ENCODE results near the gene SLAMF8.

Gene SLAMF8

DNA sequence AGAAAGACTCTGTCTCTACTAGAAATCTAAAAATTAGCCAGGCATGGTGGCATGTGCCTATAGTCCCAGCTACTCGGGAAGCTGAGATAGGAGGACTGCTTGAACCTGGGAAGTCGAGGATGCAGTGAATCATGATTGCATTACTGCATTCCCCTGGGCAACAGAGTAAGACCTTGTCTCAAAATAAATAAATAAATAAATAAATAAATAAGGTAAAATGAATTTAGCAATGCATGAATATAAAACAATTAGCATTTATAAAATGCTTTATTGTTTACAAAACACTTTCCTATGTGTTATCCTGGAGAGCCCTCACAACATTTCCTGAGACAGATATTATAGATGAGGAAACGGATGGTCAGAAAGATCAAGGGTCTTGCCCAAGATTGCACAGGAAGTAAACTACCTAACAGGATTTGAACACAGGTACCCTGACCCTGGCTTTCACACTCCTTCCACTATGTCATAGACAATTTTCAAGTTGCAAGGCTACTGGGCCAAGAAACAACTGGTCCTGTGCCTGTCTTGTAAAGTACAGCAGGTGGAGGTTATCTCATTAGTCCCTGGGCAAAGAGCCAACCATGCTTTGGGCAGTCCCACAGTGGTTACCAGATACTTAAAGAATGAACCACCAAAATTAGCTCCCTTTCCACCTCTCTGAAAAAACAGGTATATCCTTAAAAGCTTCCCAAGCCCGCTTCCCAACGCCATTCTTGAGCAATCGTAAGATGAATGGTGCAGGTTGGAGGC, 51.2 kb downstream of the SLAMF8 start:
- no peak for DNase-seq

DNA sequence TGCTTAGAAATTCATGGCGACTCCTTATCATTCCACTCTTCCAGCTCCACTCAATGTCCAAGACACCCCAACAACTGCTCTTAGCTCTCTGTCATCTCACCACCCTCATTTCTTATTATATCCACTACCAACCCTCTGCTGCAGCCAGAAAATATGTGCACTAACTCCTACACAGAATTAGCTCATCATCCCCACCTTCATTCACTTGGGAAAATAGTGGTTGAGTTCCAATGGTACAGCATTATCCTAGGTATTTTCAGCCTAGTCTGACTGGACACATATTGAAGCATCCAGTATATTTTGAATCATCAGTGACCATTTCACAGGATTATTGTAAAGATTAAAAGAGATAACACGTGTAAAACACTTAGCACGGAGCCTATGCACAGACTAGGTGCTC, 52.5 kb downstream of the SLAMF8 start:
- DNase-seq, result no peak

DNA sequence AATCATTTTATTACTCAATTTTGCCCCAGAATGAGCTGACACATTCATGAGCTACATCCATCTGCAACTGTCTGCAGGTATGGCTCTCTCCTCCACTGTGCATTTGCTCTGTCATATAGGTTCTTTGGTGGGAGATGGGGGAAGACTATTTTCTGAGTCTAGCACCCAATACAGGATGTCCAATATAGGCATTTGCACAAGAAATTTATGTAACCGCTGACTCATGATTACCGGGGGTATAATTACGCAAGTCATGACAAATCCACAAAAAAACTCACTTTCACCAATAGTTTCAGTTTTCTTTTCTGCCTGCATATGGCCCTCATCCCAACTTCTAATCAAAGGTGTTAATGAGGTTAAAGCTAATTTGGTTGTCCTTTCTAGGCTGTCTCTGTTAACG, 53.3 kb downstream of the SLAMF8 start:
- DNase-seq, result no peak

DNA sequence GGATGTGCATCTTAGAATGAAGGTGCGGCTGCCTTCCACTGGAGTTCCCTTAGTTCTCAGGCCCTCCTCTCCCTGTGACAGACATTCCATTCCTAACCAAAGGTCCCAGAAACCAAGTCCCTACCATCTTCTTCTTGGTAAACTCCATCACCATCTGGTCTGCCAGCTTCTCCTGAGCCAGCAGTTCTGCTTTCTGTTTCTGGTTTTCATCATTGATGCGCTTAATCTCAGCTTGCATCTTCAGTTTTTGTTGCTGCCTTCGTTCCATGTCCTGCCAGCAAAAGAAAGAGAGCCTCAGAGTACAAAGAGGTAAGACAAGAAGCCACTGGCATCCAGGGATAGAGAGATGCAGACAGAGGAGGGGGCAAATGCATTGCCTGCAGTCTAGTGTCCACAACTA, 53.8 kb downstream of the SLAMF8 start:
- DNase-seq, result no peak

DNA sequence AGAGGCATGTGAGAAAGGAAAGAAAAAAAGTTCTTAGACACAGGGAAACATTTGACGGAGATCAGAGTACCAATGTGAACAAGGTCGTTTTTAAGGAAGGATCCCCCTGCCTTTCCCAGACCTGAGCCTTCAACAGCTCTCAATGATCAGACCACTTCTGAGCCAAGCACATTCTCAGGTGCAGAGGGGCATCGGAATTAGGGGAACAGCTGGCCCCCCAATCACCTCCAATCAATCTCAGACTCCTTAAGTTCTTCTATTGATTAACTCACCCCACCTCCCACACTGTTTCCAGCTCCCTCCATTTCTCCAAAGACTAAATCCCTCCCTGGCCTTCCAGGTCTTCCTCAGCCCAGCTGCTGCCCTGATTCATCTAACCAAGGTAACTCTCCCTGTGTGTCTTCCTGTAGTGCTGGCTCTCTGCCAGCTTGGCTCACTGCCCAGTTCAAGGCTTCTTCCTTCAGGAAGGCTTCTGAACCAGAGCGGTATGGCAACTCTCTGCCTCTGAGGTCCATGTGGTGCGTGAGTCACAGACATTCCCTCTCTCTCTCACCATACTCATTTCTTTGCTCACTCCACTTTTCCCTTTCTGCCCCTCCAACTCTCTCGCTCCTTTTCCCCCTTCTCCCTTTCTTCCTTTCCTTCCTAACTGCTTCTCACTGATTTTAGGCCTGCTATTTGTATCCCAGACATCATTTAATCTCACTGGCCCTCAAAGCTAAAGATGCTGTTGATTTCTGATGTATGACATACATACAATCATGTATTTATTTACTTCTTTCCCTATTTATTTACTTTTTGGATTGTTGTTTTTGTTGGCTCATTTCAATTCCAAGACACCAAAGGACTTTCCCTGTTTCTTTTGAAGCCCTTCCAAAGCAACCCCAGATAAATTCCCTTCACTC, 55.2 kb downstream of the SLAMF8 start:
- no peak for DNase-seq

DNA sequence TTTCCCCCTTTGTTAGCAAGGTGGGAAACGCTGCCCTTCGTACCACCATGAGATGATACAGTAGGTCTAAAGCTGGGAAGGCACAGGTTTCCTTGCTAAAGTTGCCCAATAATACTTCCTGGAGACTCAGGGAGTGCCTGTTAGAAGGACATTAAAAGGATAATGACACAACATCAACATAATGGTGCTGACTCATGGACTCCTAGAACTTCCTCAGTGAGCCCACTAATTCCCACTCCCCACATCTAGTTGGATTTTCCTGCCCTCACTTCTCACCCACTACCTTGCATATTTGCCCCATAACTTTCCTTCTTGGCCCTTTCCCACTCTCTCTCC, 55.8 kb downstream of the SLAMF8 start:
- DNase-seq, result no peak

DNA sequence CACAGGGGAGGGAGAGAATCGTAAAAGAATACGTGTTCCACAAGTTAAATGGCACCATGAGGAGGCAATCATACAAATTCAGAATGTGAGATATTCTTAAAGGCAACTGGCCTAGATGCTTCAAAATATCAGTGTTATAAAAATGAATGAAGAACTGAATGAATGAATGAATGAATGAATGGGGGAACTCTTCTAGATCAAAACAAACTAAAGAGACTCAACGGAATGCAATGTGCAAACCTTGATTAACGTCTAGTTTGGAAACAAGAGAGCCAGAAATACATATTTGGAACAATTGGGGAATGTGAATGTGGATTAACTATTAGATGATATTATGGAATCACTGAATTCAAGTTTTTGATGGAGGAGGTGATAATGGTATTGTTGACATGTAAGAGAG, 56.5 kb downstream of the SLAMF8 start:
- DNase-seq, result no peak

DNA sequence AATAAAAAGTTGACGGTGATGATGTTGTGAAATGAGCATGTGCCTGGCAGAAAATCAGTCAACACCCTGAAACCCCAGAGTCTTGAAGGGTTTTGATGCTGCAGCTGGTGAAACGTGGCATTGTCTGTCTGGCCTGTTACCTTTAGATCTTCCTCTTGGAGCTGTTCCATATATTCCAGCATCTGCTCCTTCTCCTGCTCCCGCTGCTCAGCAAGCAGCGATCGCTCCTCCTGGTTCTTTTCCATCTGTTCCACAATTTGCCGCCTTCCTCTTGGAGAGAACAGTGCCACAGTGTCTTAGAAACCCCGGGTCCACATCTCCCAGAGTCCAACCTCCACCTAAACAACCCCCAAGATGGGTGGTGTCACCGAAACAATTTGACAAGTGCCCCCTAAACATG, 57.6 kb downstream of the SLAMF8 start:
- DNase-seq, result no peak
